Fibroblast of the aortic adventitia (primary cell): Measurements from ENCODE around the gene MLPH. TPM values are rescaled to one million over a fixed set of nuclear protein-coding genes. Genes with fewer than 3 reads are reported as not detected.
"Not testable (repeated sequence)": the region's sequence is repeated elsewhere in the genome, so short reads cannot be mapped to it uniquely, and the experiment has no call there.

ENCODE experiments used
- DNase-seq: peaks from one replicate; pipeline ENCODE4 v3.0.0-alpha.2; 2010; ENCODE audit warnings: low read depth
- H3K4me3 ChIP-seq: 2 replicates; pipeline ENCODE4 v1.5.1; 2011; ENCODE audit warnings: low read depth, mild to moderate bottlenecking, control low read depth, low read length, moderate library complexity
- CTCF ChIP-seq: IDR thresholded peaks from 2 replicates; pipeline ENCODE4 v1.5.1; 2011; ENCODE audit warnings: mild to moderate bottlenecking, low read length, control low read depth, inconsistent platforms; ENCODE audit not compliant: insufficient read depth
- total RNA-seq: library from RNA; depleted of rRNA; stranded (reverse); fragments of >200 nt; gene quantifications from 2 replicates; pipeline ENCODE4 v1.2.3, GENCODE V29; 2012; ENCODE audit warnings: low replicate concordance

MLPH gene
- total RNA-seq, 1 donor = 5.2 TPM

- DNase-seq = no peak
- no peak for TF ChIP-seq CTCF
- no peak overlapping the region for H3K4me3 ChIP-seq
Measured at GRCh38 chr2:237594514-237594871, 107.4 kb downstream of the MLPH start.

DNA sequence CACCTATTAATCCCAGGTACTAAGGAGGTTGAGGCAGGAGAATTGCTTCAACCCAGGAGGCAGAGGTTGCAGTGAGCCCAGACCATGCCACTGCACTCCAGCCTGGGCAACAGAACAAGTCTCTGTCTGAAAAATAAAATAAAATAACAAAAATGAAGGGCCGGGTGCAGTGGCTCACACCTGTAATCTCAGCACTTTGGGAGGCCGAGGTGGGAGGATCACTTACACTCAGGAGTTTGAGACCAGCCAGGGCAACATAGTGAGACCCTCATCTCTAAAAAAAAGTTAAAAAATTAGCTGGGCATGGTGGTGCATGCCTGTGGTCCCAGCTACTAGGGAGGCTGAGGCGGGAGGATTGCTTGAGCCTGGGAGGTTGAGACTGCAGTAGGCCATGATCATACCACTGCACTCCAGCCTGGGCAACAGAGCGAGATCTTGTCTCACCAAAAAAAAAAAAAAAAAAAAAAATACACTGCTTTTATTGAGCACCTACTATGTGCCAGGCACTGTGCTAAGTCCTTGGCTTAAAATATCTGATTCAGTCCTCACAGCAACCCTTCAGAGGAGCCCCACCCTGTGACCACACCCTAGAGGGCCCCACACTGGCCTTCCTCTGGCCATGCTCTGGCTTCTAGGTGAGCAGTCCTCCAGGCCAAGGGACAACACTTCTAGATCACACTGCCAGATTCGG lies 108.9 kb downstream of the MLPH start:
- not testable (repeated sequence) for DNase-seq, H3K4me3 ChIP-seq

DNA sequence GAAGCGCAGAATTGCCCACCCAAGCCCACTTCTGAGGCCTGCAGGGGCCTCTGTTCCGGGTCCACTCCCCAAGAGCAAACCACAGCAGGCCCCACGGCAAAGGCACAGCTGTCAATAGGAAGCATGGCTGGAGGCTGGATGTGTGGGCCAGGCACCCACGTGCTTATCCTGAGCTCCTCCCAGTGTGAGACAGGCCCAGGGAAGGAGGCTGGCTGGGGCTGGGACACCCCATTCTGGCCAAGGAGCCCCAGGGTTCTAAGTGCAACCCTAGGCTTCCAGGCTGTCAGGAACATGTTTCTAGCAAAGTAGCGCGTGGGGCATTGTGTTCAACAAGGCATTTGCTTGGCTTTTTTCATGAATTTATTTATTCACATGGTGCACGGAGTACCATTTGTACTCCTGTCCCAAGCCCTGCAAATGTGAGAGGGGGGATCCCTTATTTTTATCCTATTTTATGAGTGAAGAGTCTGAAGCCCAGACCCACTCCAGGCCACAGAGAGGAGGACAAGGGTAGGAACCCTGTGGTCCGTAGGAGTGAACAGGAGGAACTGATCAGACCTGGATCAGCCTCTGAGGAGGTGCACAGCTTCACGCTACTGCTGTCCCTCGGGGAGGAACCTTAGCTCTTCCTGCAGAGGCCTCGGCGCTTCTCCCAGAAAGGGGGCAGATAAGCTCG lies 109.6 kb downstream of the MLPH start:
- no peak overlapping the region for H3K4me3 ChIP-seq
- TF ChIP-seq CTCF = no peak
- no peak for DNase-seq

DNA sequence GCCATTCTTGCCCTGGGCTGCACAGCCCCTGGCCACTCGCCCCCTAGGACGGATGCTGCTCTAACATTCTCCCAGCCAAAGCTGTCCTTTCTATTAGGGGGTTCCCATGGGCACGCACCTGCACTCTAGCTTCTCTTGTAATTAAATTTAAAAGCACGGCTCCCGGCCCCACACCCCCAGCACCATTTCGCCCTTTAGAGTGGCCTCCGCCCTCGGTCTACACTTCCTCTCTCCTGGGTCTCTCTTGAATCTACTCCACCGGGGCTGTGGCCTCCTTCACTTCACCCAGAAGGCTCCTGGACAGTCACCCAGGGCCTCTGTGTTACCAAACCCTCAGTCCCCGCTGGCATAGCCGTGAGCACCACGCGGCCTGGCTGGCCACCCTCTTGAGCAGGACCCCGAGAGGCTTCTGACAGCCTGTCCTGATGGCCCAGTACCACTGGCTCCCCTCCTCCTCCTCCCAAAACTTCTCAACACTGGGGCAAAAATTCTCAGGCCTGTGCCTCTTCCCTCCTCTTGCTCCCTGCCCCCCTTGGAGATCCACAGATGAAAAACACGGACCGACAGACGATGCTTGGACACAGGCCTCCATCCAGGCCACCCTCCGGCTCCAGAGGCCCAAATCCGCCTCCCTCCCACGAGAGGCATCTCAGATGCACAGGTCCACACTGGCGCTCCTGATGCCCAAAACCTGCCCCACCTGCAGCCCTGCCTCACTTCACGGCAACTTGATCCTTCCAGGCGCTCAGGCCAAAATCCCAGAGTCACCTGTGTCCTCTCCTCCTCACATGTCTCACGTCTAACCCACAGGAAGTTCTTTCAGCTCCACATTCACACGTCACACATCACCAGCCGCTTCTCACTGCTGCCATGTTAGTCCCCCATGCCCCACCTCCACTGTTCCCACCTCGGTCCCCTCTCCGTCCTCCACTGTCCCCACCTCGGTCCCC lies 110.4 kb downstream of the MLPH start:
- no peak for DNase-seq
- H3K4me3 ChIP-seq = no peak overlapping the region
- TF ChIP-seq CTCF = no peak

DNA sequence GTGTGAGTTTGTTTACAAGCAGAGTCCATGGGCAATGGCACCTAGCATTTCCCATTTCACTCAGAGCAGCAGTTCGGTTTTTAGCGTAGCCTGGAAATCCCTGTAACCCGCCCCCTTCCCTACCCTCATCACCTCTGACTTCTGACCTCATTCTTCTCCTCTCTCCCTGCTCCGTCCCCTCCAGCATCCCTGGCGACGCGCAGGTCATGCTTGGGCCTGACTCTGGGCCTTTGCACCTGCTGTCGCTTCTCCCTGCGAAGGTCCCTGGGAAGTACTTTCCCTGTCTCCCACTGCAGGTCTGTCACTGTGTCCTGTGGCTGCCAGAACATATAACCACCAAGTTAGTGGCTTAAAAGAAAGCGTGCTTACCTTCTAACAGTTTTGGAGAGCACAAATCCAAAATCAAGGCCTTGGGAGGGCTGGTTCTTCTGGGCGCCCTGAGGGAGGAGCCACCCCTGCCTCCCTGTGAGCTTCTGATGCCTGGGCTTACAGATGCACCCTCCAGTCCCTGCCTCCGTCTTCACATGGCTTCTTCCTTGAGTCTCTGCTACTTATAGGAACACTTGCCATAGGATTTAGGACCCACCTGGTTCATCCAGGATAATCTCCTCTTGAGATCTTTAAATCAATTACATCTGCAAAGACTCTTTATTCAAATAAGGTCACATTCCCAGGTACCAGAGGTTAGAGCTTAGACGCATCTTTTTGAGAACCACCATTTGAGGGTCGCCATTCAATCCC lies 111.6 kb downstream of the MLPH start:
- no peak for TF ChIP-seq CTCF
- H3K4me3 ChIP-seq = no peak overlapping the region
- no peak for DNase-seq

GRCh38 chr2:237599465-237600110 lies 112.5 kb downstream of the MLPH start:
- no peak for TF ChIP-seq CTCF
- H3K4me3 ChIP-seq = no peak overlapping the region
- no peak for DNase-seq
